UCSD-AML1 (cell line): ENCODE data around the gene QPRT.
A peak's percentile ranks its signal among the peaks of the same experiment; 100 is the strongest.
"Not testable (repeated sequence)": the region's sequence is repeated elsewhere in the genome, so short reads cannot be mapped to it uniquely, and the experiment has no call there.

Experiments used
- DNase-seq: peaks from one replicate; lab custom pipeline; 2025; ENCODE audit not compliant: unreplicated experiment; lab: John Stamatoyannopoulos, UW

The QPRT gene

GRCh38 chr16:29744541-29745101, 65.6 kb downstream of the QPRT start:
- no peak for DNase-seq

- DNase-seq: peak; percentile 65
Measured at GRCh38 chr16:29745121-29745852, 66.3 kb downstream of the QPRT start.

- DNase-seq: peak; percentile 95
Measured at GRCh38 chr16:29745853-29746345, 66.9 kb downstream of the QPRT start, which contains the start of gene C16orf54. Gene C16orf54, minus strand, starts transcription at chr16:29745990. Its CDS starts 1,039 bp downstream, at chr16:29744951.

GRCh38 chr16:29746518-29746917, 67.5 kb downstream of the QPRT start:
- DNase-seq: not testable (repeated sequence)
